ENCODE measurements around the gene MYO3B. TPM values are rescaled to one million over a fixed set of nuclear protein-coding genes. Genes with fewer than 3 reads are reported as not detected.

MYO3B gene
- polyA plus RNA-seq, 2 of the 4 experiments (the other 2 are of a cell fraction): 0.01 TPM; not detected in 1

GRCh38 chr2:170502361-170503130 is 324.6 kb downstream of the MYO3B start:
- DNase-seq (ENCODE audit: low read depth in 1 of 2, low spot score in 1 of 2): no peak
- no peak for TF ChIP-seq FOSB (CRISPR knock-in tag; IDR thresholded peaks at IDR 0.05)
- TF ChIP-seq ESRRA (IDR thresholded peaks at IDR 0.05; ENCODE audit: borderline replicate concordance, low read length): no peak
- TF ChIP-seq MAFK (IDR thresholded peaks at IDR 0.05; ENCODE audit: partially characterized antibody): no peak
- TF ChIP-seq CHD2 (IDR thresholded peaks at IDR 0.05; ENCODE audit: low read length, partially characterized antibody): no peak
- no peak for TF ChIP-seq MAX (IDR thresholded peaks at IDR 0.05)
- no peak for TF ChIP-seq EP300 (IDR thresholded peaks at IDR 0.05)
- no peak for TF ChIP-seq USF2 (IDR thresholded peaks at IDR 0.05)
- 24% methylated on average over 8 of the region's 8 CpGs for WGBS (ENCODE audit: missing lambda C conversion rate)
- ATAC-seq: no peak
- Histone ChIP-seq H3K27ac (no peak overlapping the region), H3K4me1 (no peaks in the 10 kb centered on the region), H3K4me3 (no peak overlapping the region), H3K9me3 (no peaks in the 10 kb centered on the region), H3K4me2 (no peak overlapping the region)
- no peak for FAIRE-seq
- ChIA-PET CTCF (interaction anchor here (0.9 to 1.3 kb wide), 2 partner anchors 93 to 141 kb away, joined by 3 read pairs; no protein-coding TSS in a partner anchor), POLR2A (no interaction called here)

GRCh38 chr2:170503563-170503962 is 325.6 kb downstream of the MYO3B start:
- no peak overlapping the region for H3K4me3 ChIP-seq
- H3K4me2 ChIP-seq: no peak overlapping the region
- ChIA-PET CTCF (no interaction called here), POLR2A (no interaction called here)
- no peak for TF ChIP-seq USF2 (IDR thresholded peaks at IDR 0.05)
- no peak for TF ChIP-seq TFCP2L1 (CRISPR knock-in tag; IDR thresholded peaks at IDR 0.05)
- no peak for TF ChIP-seq MYC (IDR thresholded peaks at IDR 0.05; ENCODE audit: borderline replicate concordance, low read length)
- TF ChIP-seq ZNF302 (CRISPR knock-in tag; IDR thresholded peaks at IDR 0.05): no peak
- TF ChIP-seq PHF8 (IDR thresholded peaks at IDR 0.05; ENCODE audit: borderline replicate concordance, low read depth): no peak
- no peak for TF ChIP-seq FOXS1 (CRISPR knock-in tag; IDR thresholded peaks at IDR 0.05)
- TF ChIP-seq RFX5 (IDR thresholded peaks at IDR 0.05): no peak
- ATAC-seq (no peak), FAIRE-seq (no peak), DNase-seq (ENCODE audit: low read depth in 1 of 2, low spot score in 1 of 2) (no peak)
- 67% methylated on average over 2 of the region's 3 CpGs for WGBS (ENCODE audit: missing lambda C conversion rate)
- H3K9me3 ChIP-seq: no peaks in the 10 kb centered on the region
- H3K4me1 ChIP-seq: no peaks in the 10 kb centered on the region
- no peak overlapping the region for H3K27ac ChIP-seq

- Histone ChIP-seq H3K27ac (no peak overlapping the region), H3K4me2 (no peak overlapping the region), H3K9me3 (no peaks in the 10 kb centered on the region), H3K4me1 (no peaks in the 10 kb centered on the region), H3K4me3 (no peak overlapping the region)
- no peak for TF ChIP-seq MAFK (IDR thresholded peaks at IDR 0.05; ENCODE audit: partially characterized antibody)
- no peak for TF ChIP-seq ATOH8 (CRISPR knock-in tag; IDR thresholded peaks at IDR 0.05; ENCODE audit: low read depth)
- no peak for TF ChIP-seq RAD21 (conservative IDR thresholded peaks at IDR 0.05 in 1 of 2, IDR thresholded peaks at IDR 0.05 in 1 of 2)
- TF ChIP-seq FOSB (CRISPR knock-in tag; IDR thresholded peaks at IDR 0.05): no peak
- no peak for TF ChIP-seq CBX8 (IDR thresholded peaks at IDR 0.05)
- no peak for TF ChIP-seq RCOR1 (IDR thresholded peaks at IDR 0.05; ENCODE audit: low read depth, low read length)
- TF ChIP-seq PHF8 (IDR thresholded peaks at IDR 0.05; ENCODE audit: borderline replicate concordance, low read depth): no peak
- TF ChIP-seq CTCF (IDR thresholded peaks at IDR 0.05): no peak
- TF ChIP-seq BHLHE40 (IDR thresholded peaks at IDR 0.05; ENCODE audit: low read depth, low read length): no peak
- ChIA-PET POLR2A (no interaction called here), CTCF (no interaction called here)
- ATAC-seq (no peak), DNase-seq (ENCODE audit: low read depth in 1 of 2, low spot score in 1 of 2) (no peak), FAIRE-seq (no peak)
- 66% methylated on average over 14 of the region's 14 CpGs for WGBS (ENCODE audit: missing lambda C conversion rate)
Measured at GRCh38 chr2:170503971-170504809, 326.2 kb downstream of the MYO3B start.
